Activated CD8-positive, alpha-beta T cell treated with anti-CD3 and anti-CD28 coated beads, Interleukin-2, amount 10 ng/mL, durations not matched to agents 7 days and 5 days (primary cell): Measurements from ENCODE around the gene CREBBP. TPM values are rescaled to one million over a fixed set of nuclear protein-coding genes. Genes with fewer than 3 reads are reported as not detected.
A peak's percentile ranks its signal among the peaks of the same experiment; 100 is the strongest.
"Not testable (repeated sequence)": the region's sequence is repeated elsewhere in the genome, so short reads cannot be mapped to it uniquely, and the experiment has no call there.

ENCODE experiments used
- ATAC-seq: fragments of 150-1000 bp; cut with Tn5 transposase; one replicate; pipeline ENCODE4 v1.10.0; 2021; ENCODE audit warnings: moderate library complexity
- CTCF ChIA-PET: fragments of 350-600 bp; sonication (Branson Sonifier 250); formaldehyde crosslinking; loops from one replicate; lab custom pipeline; 2021; ENCODE audit warnings: antibody characterized with exemption; lab: Charles Lee
- POLR2A ChIA-PET: fragments of 350-600 bp; sonication (Branson Sonifier 250); formaldehyde crosslinking; loops from one replicate; lab custom pipeline; 2021; ENCODE audit warnings: antibody characterized with exemption; lab: Charles Lee
- DNase-seq: peaks from one replicate; pipeline ENCODE4 v3.0.0-alpha.2; 2020
- H3K27ac Mint-ChIP-seq: one replicate; pipeline ENCODE4 v1.8.0; 2021; ENCODE audit warnings: mild to moderate bottlenecking, mixed read lengths
- H3K27me3 Mint-ChIP-seq: one replicate; pipeline ENCODE4 v1.8.0; 2021; ENCODE audit warnings: low read depth, mixed read lengths
- H3K36me3 Mint-ChIP-seq: one replicate; pipeline ENCODE4 v1.8.0; 2021; ENCODE audit warnings: low read depth, mixed read lengths
- H3K4me1 Mint-ChIP-seq: one replicate; pipeline ENCODE4 v1.8.0; 2021; ENCODE audit warnings: low read depth, mixed read lengths
- H3K4me3 Mint-ChIP-seq: one replicate; pipeline ENCODE4 v1.8.0; 2021; ENCODE audit warnings: mild to moderate bottlenecking, mixed read lengths
- H3K9me3 Mint-ChIP-seq: one replicate; pipeline ENCODE4 v1.8.0; 2022; ENCODE audit warnings: mixed read lengths; ENCODE audit not compliant: insufficient read depth
- total RNA-seq, 2 experiments: library from RNA; stranded (reverse); gene quantifications; one replicate each; pipeline ENCODE4 v1.2.3, GENCODE V29; 2021

Gene CREBBP
- total RNA-seq: 10 to 100 TPM; 51.8 to 55.8 TPM

- Mint-ChIP-seq H3K4me1 (peaks cover 35% of the 10 kb centered on the region), H3K27ac (peak within 1 kb of the TSS; percentile 89), H3K9me3 (no peaks in the 10 kb centered on the region), H3K36me3 (peaks cover 27% of the 10 kb centered on the region), H3K4me3 (peak within 1 kb of the TSS; percentile 89), H3K27me3 (peaks cover 4% of the 10 kb centered on the region)
- DNase-seq (peak; percentile 88), ATAC-seq (peak; percentile 91)
- ChIA-PET CTCF (interaction anchor here (0.6 to 1.4 kb wide), 3 partner anchors 58 to 373 kb away, joined by 3 to 4 read pairs (median 3); no protein-coding TSS in a partner anchor), POLR2A (interaction anchor here (0.6 kb wide), 3 partner anchors 11 to 966 kb away, joined by 3 to 4 read pairs (median 3); no protein-coding TSS in a partner anchor)
Measured at GRCh38 chr16:3880623-3881498, at the start of gene CREBBP. TSS of gene CREBBP (minus strand) at chr16:3880713. CDS start at chr16:3879916, 797 bp downstream.

- peaks cover 15% of the 10 kb centered on the region for H3K27me3 Mint-ChIP-seq
- DNase-seq, H3K4me1 Mint-ChIP-seq, H3K4me3 Mint-ChIP-seq, ATAC-seq, H3K27ac Mint-ChIP-seq, H3K9me3 Mint-ChIP-seq, H3K36me3 Mint-ChIP-seq, CTCF ChIA-PET, POLR2A ChIA-PET: not testable (repeated sequence)
Measured at GRCh38 chr16:3927147-3927546, 46.6 kb upstream of the CREBBP start.

- ChIA-PET CTCF (no interaction called here), POLR2A (no interaction called here)
- Mint-ChIP-seq H3K36me3 (no peaks in the 10 kb centered on the region), H3K4me3 (no peak overlapping the region), H3K27ac (no peak overlapping the region), H3K4me1 (no peaks in the 10 kb centered on the region), H3K27me3 (peaks cover 13% of the 10 kb centered on the region), H3K9me3 (no peaks in the 10 kb centered on the region)
- DNase-seq: no peak
- ATAC-seq: no peak
Measured at GRCh38 chr16:3924763-3925162, 44.2 kb upstream of the CREBBP start.

GRCh38 chr16:3922241-3922640, 41.7 kb upstream of the CREBBP start:
- no peak for DNase-seq
- ATAC-seq: no peak
- H3K27me3 Mint-ChIP-seq: peaks cover 7% of the 10 kb centered on the region
- H3K36me3 Mint-ChIP-seq: no peaks in the 10 kb centered on the region
- POLR2A ChIA-PET: no interaction called here
- CTCF ChIA-PET: no interaction called here
- peaks cover 16% of the 10 kb centered on the region for H3K9me3 Mint-ChIP-seq
- no peak overlapping the region for H3K4me3 Mint-ChIP-seq
- H3K27ac Mint-ChIP-seq: no peak overlapping the region
- no peaks in the 10 kb centered on the region for H3K4me1 Mint-ChIP-seq

GRCh38 chr16:3920206-3920605, 39.7 kb upstream of the CREBBP start:
- POLR2A ChIA-PET: interaction anchor here (0.6 to 0.9 kb wide), 4 partner anchors 17 to 667 kb away, joined by 3 to 4 read pairs (median 3); no protein-coding TSS in a partner anchor
- Mint-ChIP-seq H3K27ac (no peak overlapping the region), H3K27me3 (no peaks in the 10 kb centered on the region), H3K4me3 (no peak overlapping the region), H3K36me3 (no peaks in the 10 kb centered on the region), H3K4me1 (no peaks in the 10 kb centered on the region), H3K9me3 (peaks cover 22% of the 10 kb centered on the region)
- CTCF ChIA-PET: no interaction called here
- DNase-seq: no peak
- no peak for ATAC-seq

GRCh38 chr16:3919413-3919812, 38.9 kb upstream of the CREBBP start:
- Mint-ChIP-seq H3K27me3 (no peaks in the 10 kb centered on the region), H3K27ac (no peak overlapping the region), H3K4me1 (no peaks in the 10 kb centered on the region), H3K36me3 (no peaks in the 10 kb centered on the region), H3K4me3 (no peak overlapping the region), H3K9me3 (peaks cover 22% of the 10 kb centered on the region)
- ChIA-PET POLR2A (interaction anchor here (0.9 kb wide), 1 partner anchor 18 kb away, joined by 3 read pairs; no protein-coding TSS in a partner anchor), CTCF (no interaction called here)
- no peak for ATAC-seq
- DNase-seq: no peak

- H3K27me3 Mint-ChIP-seq: no peaks in the 10 kb centered on the region
Measured at GRCh38 chr16:3915426-3916260, 35.1 kb upstream of the CREBBP start.

GRCh38 chr16:3912897-3913296, 32.4 kb upstream of the CREBBP start:
- DNase-seq: no peak
- ChIA-PET POLR2A (no interaction called here), CTCF (no interaction called here)
- peaks cover 11% of the 10 kb centered on the region for H3K9me3 Mint-ChIP-seq
- H3K36me3 Mint-ChIP-seq: no peaks in the 10 kb centered on the region
- no peak overlapping the region for H3K27ac Mint-ChIP-seq
- no peak overlapping the region for H3K4me3 Mint-ChIP-seq
- H3K4me1 Mint-ChIP-seq: no peaks in the 10 kb centered on the region
- no peak for ATAC-seq
- H3K27me3 Mint-ChIP-seq: no peaks in the 10 kb centered on the region

More at GRCh38 chr16:3915426-3916260, 35.1 kb upstream of the CREBBP start:
- ATAC-seq: no peak
- no peaks in the 10 kb centered on the region for H3K4me1 Mint-ChIP-seq
- H3K27ac Mint-ChIP-seq: no peak overlapping the region
- H3K36me3 Mint-ChIP-seq: no peaks in the 10 kb centered on the region
- ChIA-PET CTCF (no interaction called here), POLR2A (no interaction called here)
- no peak overlapping the region for H3K4me3 Mint-ChIP-seq
- DNase-seq: no peak
- H3K9me3 Mint-ChIP-seq: peaks cover 22% of the 10 kb centered on the region

- no peak overlapping the region for H3K27ac Mint-ChIP-seq
- H3K4me3 Mint-ChIP-seq: no peak overlapping the region
- no peaks in the 10 kb centered on the region for H3K36me3 Mint-ChIP-seq
- peaks cover 7% of the 10 kb centered on the region for H3K9me3 Mint-ChIP-seq
- ChIA-PET POLR2A (no interaction called here), CTCF (no interaction called here)
- no peaks in the 10 kb centered on the region for H3K27me3 Mint-ChIP-seq
- H3K4me1 Mint-ChIP-seq: no peaks in the 10 kb centered on the region
- ATAC-seq (no peak), DNase-seq (no peak)
Measured at GRCh38 chr16:3912373-3912772, 31.9 kb upstream of the CREBBP start.

- H3K27ac Mint-ChIP-seq: not testable (repeated sequence)
Measured at GRCh38 chr16:3911741-3912140, 31.2 kb upstream of the CREBBP start.

GRCh38 chr16:3909791-3910583, 29.5 kb upstream of the CREBBP start:
- no peaks in the 10 kb centered on the region for H3K36me3 Mint-ChIP-seq
- no peak overlapping the region for H3K27ac Mint-ChIP-seq
- H3K4me1 Mint-ChIP-seq: no peaks in the 10 kb centered on the region
- DNase-seq: no peak
- no peak for ATAC-seq
- POLR2A ChIA-PET: no interaction called here
- CTCF ChIA-PET: no interaction called here
- peaks cover 4% of the 10 kb centered on the region for H3K27me3 Mint-ChIP-seq
- H3K9me3 Mint-ChIP-seq: no peaks in the 10 kb centered on the region
- H3K4me3 Mint-ChIP-seq: no peak overlapping the region

More at GRCh38 chr16:3911741-3912140, 31.2 kb upstream of the CREBBP start:
- H3K36me3 Mint-ChIP-seq, ATAC-seq, H3K4me3 Mint-ChIP-seq, DNase-seq, H3K9me3 Mint-ChIP-seq, CTCF ChIA-PET, H3K4me1 Mint-ChIP-seq, POLR2A ChIA-PET, H3K27me3 Mint-ChIP-seq: not testable (repeated sequence)
